Neural cell (in vitro differentiated cells): Measurements from ENCODE around the gene USP35. TPM values are rescaled to one million over a fixed set of nuclear protein-coding genes. Genes with fewer than 3 reads are reported as not detected.

Experiments used
- H2AFZ ChIP-seq: fragments of 200-600, 300-800 bp; sonication (generic), shearing (Covaris generic); 2 replicates; pipeline ENCODE4 v1.6.0; 2014; ENCODE audit warnings: low read depth, mild to moderate bottlenecking, antibody characterized with exemption, low read length, moderate library complexity
- H3F3A ChIP-seq: fragments of 200-600 bp; shearing (Covaris generic); 2 replicates; pipeline ENCODE4 v1.6.1; 2016; ENCODE audit warnings: mild to moderate bottlenecking, moderate library complexity, mixed read lengths, antibody characterized with exemption, low read length; ENCODE audit not compliant: insufficient read depth, poor library complexity, severe bottlenecking
- H3K27ac ChIP-seq: fragments of 200-600, 300-800 bp; sonication (generic), shearing (Covaris generic); 2 replicates; pipeline ENCODE4 v1.5.1; 2014; ENCODE audit warnings: mild to moderate bottlenecking, low read length, moderate library complexity
- H3K27me3 ChIP-seq: fragments of 300-800, 200-600 bp; sonication (generic), shearing (Covaris generic); 2 replicates; pipeline ENCODE4 v1.6.0; 2014; ENCODE audit warnings: mild to moderate bottlenecking, low read depth, low read length, moderate library complexity; ENCODE audit not compliant: insufficient read depth
- H3K36me3 ChIP-seq: fragments of 300-800, 200-600 bp; sonication (generic), shearing (Covaris generic); 2 replicates; pipeline ENCODE4 v1.5.1; 2014; ENCODE audit warnings: mild to moderate bottlenecking, antibody characterized with exemption, low read length, moderate library complexity; ENCODE audit not compliant: insufficient read depth
- H3K4me2 ChIP-seq: fragments of 300-800, 200-600 bp; sonication (generic), shearing (Covaris generic); 2 replicates; pipeline ENCODE4 v1.6.0; 2014; ENCODE audit warnings: mild to moderate bottlenecking, low read length
- H3K4me3 ChIP-seq: fragments of 300-800, 200-600 bp; sonication (generic), shearing (Covaris generic); 2 replicates; pipeline ENCODE4 v1.5.1; 2014; ENCODE audit warnings: mild to moderate bottlenecking, low read length, moderate library complexity
- H3K79me2 ChIP-seq: fragments of 200-600 bp; shearing (Covaris generic); replicated peaks from 2 replicates; pipeline ENCODE4 v1.6.0; 2014; ENCODE audit warnings: mild to moderate bottlenecking, low read length, moderate library complexity; ENCODE audit not compliant: insufficient read depth
- H3K9ac ChIP-seq: fragments of 300-800, 200-600 bp; sonication (generic), shearing (Covaris generic); 2 replicates; pipeline ENCODE4 v1.6.1; 2016; ENCODE audit warnings: mild to moderate bottlenecking, low read length, mixed read lengths
- H3K9me2 ChIP-seq: fragments of 200-600 bp; shearing (Covaris generic); 2 replicates; pipeline ENCODE4 v1.6.1; 2016; ENCODE audit warnings: mild to moderate bottlenecking, low read length, mixed read lengths; ENCODE audit not compliant: insufficient read depth
- H3K9me3 ChIP-seq: fragments of 200-600, 300-800 bp; sonication (generic), shearing (Covaris generic); 2 replicates; pipeline ENCODE4 v1.6.1; 2016; ENCODE audit warnings: mild to moderate bottlenecking, mixed run types, low read length, moderate library complexity, mixed read lengths
- H4K20me1 ChIP-seq: fragments of 200-600 bp; shearing (Covaris generic); 2 replicates; pipeline ENCODE4 v1.6.1; 2016; ENCODE audit warnings: mild to moderate bottlenecking, mixed run types; ENCODE audit not compliant: insufficient read depth
- CTCF ChIP-seq: fragments of 450-650 bp; IDR thresholded peaks from 2 replicates; pipeline ENCODE4 v1.5.1; 2014; ENCODE audit warnings: antibody characterized with exemption, mild to moderate bottlenecking, moderate library complexity; ENCODE audit not compliant: poor library complexity, severe bottlenecking
- EP300 ChIP-seq: fragments of 450-650 bp; conservative IDR thresholded peaks from 2 replicates; pipeline ENCODE4 v1.6.1; 2014; ENCODE audit warnings: antibody characterized with exemption, mild to moderate bottlenecking, moderate library complexity; ENCODE audit not compliant: poor library complexity, severe bottlenecking
- EZH2 ChIP-seq: fragments of 200-600, 300-800 bp; shearing (Covaris generic), sonication (generic); IDR thresholded peaks from 2 replicates; pipeline ENCODE4 v1.6.1; 2014; ENCODE audit warnings: antibody characterized with exemption, low read length, borderline replicate concordance, mild to moderate bottlenecking; ENCODE audit not compliant: insufficient read depth, poor library complexity, severe bottlenecking
- MXI1 ChIP-seq: fragments of 450-650 bp; conservative IDR thresholded peaks from 2 replicates; pipeline ENCODE4 v1.6.1; 2014; ENCODE audit warnings: antibody characterized with exemption, mild to moderate bottlenecking; ENCODE audit not compliant: poor library complexity, severe bottlenecking
- POLR2AphosphoS5 ChIP-seq: IDR thresholded peaks from 2 replicates; pipeline ENCODE4 v1.6.1; 2012
- RAD21 ChIP-seq: fragments of 450-650 bp; conservative IDR thresholded peaks from 2 replicates; pipeline ENCODE4 v1.6.1; 2014; ENCODE audit warnings: antibody characterized with exemption, mild to moderate bottlenecking, moderate library complexity
- REST ChIP-seq: IDR thresholded peaks from 2 replicates; pipeline ENCODE4 v1.6.1; 2012; ENCODE audit warnings: borderline replicate concordance
- SMC3 ChIP-seq: fragments of 450-650 bp; conservative IDR thresholded peaks from 2 replicates; pipeline ENCODE4 v1.6.1; 2014; ENCODE audit warnings: antibody characterized with exemption, mild to moderate bottlenecking, moderate library complexity; ENCODE audit not compliant: poor library complexity
- TAF1 ChIP-seq: IDR thresholded peaks from 2 replicates; pipeline ENCODE4 v1.6.1; 2012; ENCODE audit warnings: low read depth
- polyA plus RNA-seq: library from polyadenylated mRNA; depleted of rRNA; stranded (reverse); fragments of >200 nt; gene quantifications from 2 replicates; pipeline ENCODE4 v1.2.3, GENCODE V29; 2014

The USP35 gene
- polyA plus RNA-seq, 1 donor from 2014 or later, result 12.9 TPM

- Histone ChIP-seq H3K9me2 (no peaks in the 10 kb centered on the region), H4K20me1 (no peaks in the 10 kb centered on the region), H3K27ac (no peak overlapping the region), H3K4me2 (no peak overlapping the region), H3F3A (no peaks in the 10 kb centered on the region), H3K9ac (no peak overlapping the region), H3K36me3 (peaks cover 6% of the 10 kb centered on the region), H3K9me3 (no peaks in the 10 kb centered on the region), H3K79me2 (no peaks in the 10 kb centered on the region), H3K4me3 (no peak overlapping the region), H2AFZ (no peak overlapping the region), H3K27me3 (no peaks in the 10 kb centered on the region)
- TF ChIP-seq EZH2, result no peak
- TF ChIP-seq MXI1, result no peak
- no peak for TF ChIP-seq EP300
- no peak for TF ChIP-seq TAF1
- no peak for TF ChIP-seq SMC3
- no peak for TF ChIP-seq CTCF
- no peak for TF ChIP-seq RAD21
- no peak for TF ChIP-seq REST
- TF ChIP-seq POLR2AphosphoS5, result no peak
These were observed 21.4 kb downstream of the USP35 start for GRCh38 chr11:78210000-78210608.

- no peak overlapping the region for H3K4me3 ChIP-seq
- H2AFZ ChIP-seq, result no peak overlapping the region
- no peak overlapping the region for H3K27ac ChIP-seq
- no peaks in the 10 kb centered on the region for H3K9me3 ChIP-seq
- H3K36me3 ChIP-seq, result peaks cover 6% of the 10 kb centered on the region
- no peak overlapping the region for H3K9ac ChIP-seq
- H3K4me2 ChIP-seq, result no peak overlapping the region
- no peaks in the 10 kb centered on the region for H3K9me2 ChIP-seq
- H3K79me2 ChIP-seq, result no peaks in the 10 kb centered on the region
- H4K20me1 ChIP-seq, result no peaks in the 10 kb centered on the region
- no peak for TF ChIP-seq RAD21
- TF ChIP-seq MXI1, result no peak
- H3K27me3 ChIP-seq, result no peaks in the 10 kb centered on the region
- no peaks in the 10 kb centered on the region for H3F3A ChIP-seq
These were observed 22.8 kb downstream of the USP35 start for GRCh38 chr11:78211565-78211964.
